ENCODE results near the gene PAQR6.
"Not testable (repeated sequence)": the region's sequence is repeated elsewhere in the genome, so short reads cannot be mapped to it uniquely, and the experiment has no call there.

PAQR6 gene

GRCh38 chr1:156232201-156232894 lies 15.5 kb downstream of the PAQR6 start:
- DNase-seq (ENCODE audit: low read depth): no peak

- no peak for DNase-seq (ENCODE audit: low read depth)
Observed at GRCh38 chr1:156230473-156230837, 17.4 kb downstream of the PAQR6 start.

GRCh38 chr1:156229809-156230472 lies 17.9 kb downstream of the PAQR6 start:
- DNase-seq (ENCODE audit: low read depth): no peak

- DNase-seq (ENCODE audit: low read depth): no peak
Observed at GRCh38 chr1:156228501-156228900, 19.4 kb downstream of the PAQR6 start.

GRCh38 chr1:156226782-156227181 lies 21.1 kb downstream of the PAQR6 start:
- no peak for DNase-seq (ENCODE audit: low read depth)

- no peak for DNase-seq (ENCODE audit: low read depth)
Observed at GRCh38 chr1:156226116-156226538, 21.7 kb downstream of the PAQR6 start.

GRCh38 chr1:156225677-156226014 lies 22.2 kb downstream of the PAQR6 start:
- no peak for DNase-seq (ENCODE audit: low read depth)

- DNase-seq (ENCODE audit: low read depth): no peak
Observed at GRCh38 chr1:156221986-156222692, 25.7 kb downstream of the PAQR6 start.

- no peak for DNase-seq (ENCODE audit: low read depth)
Observed at GRCh38 chr1:156220226-156220625, 27.6 kb downstream of the PAQR6 start.

- no peak for DNase-seq (ENCODE audit: low read depth)
Observed at GRCh38 chr1:156217871-156218270, 30.0 kb downstream of the PAQR6 start.

GRCh38 chr1:156216361-156217086 lies 31.3 kb downstream of the PAQR6 start:
- DNase-seq (ENCODE audit: low read depth): not testable (repeated sequence)

- no peak for DNase-seq (ENCODE audit: low read depth)
Observed at GRCh38 chr1:156214024-156214748, 33.7 kb downstream of the PAQR6 start.

GRCh38 chr1:156213644-156213966 lies 34.3 kb downstream of the PAQR6 start:
- DNase-seq (ENCODE audit: low read depth): no peak

- DNase-seq (ENCODE audit: low read depth): peak; percentile 94
Observed at GRCh38 chr1:156212833-156213643, 34.8 kb downstream of the PAQR6 start, which contains the start of gene PMF1. TSS of gene PMF1 (plus strand) at chr1:156213007. CDS start at chr1:156213016, 9 bp downstream.

- DNase-seq (ENCODE audit: low read depth): no peak
Observed at GRCh38 chr1:156212130-156212529, 35.7 kb downstream of the PAQR6 start.

GRCh38 chr1:156211243-156211642 lies 36.6 kb downstream of the PAQR6 start:
- no peak for DNase-seq (ENCODE audit: low read depth)

GRCh38 chr1:156204686-156205085 lies 43.2 kb downstream of the PAQR6 start:
- no peak for DNase-seq (ENCODE audit: low read depth)

GRCh38 chr1:156203331-156203730 lies 44.5 kb downstream of the PAQR6 start:
- DNase-seq (ENCODE audit: low read depth): no peak

- no peak for DNase-seq (ENCODE audit: low read depth)
Observed at GRCh38 chr1:156200044-156200443, 47.8 kb downstream of the PAQR6 start.

GRCh38 chr1:156198831-156199349 lies 49.0 kb downstream of the PAQR6 start:
- no peak for DNase-seq (ENCODE audit: low read depth)

GRCh38 chr1:156196445-156196844 lies 51.4 kb downstream of the PAQR6 start:
- DNase-seq (ENCODE audit: low read depth): no peak

Measured in stimulated activated CD8-positive, alpha-beta memory T cell treated with anti-CD3 and anti-CD28 coated beads, Interleukin-12 subunit alpha, Interleukin-12 subunit beta, amount 100 ng/mL, for 1 hour (primary cell).